Measurements from ENCODE around the gene SIAH3. TPM values are rescaled to one million over a fixed set of nuclear protein-coding genes. Genes with fewer than 3 reads are reported as not detected.
"Not testable (repeated sequence)": the region's sequence is repeated elsewhere in the genome, so short reads cannot be mapped to it uniquely, and the experiment has no call there.

Gene SIAH3
- 9.8 TPM for total RNA-seq

GRCh38 chr13:45851171-45851921 is at the start of gene SIAH3:
Gene SIAH3, minus strand, starts transcription at chr13:45851753. Its CDS starts 124 bp downstream, at chr13:45851629.
- DNase-seq, result peak; percentile 50

- no peak for DNase-seq
Measured at GRCh38 chr13:45899406-45899805, 47.9 kb upstream of the SIAH3 start.

- DNase-seq, result no peak
Measured at GRCh38 chr13:45897562-45897961, 46.0 kb upstream of the SIAH3 start.

GRCh38 chr13:45896285-45896684 is 44.7 kb upstream of the SIAH3 start:
- DNase-seq, result no peak

DNA sequence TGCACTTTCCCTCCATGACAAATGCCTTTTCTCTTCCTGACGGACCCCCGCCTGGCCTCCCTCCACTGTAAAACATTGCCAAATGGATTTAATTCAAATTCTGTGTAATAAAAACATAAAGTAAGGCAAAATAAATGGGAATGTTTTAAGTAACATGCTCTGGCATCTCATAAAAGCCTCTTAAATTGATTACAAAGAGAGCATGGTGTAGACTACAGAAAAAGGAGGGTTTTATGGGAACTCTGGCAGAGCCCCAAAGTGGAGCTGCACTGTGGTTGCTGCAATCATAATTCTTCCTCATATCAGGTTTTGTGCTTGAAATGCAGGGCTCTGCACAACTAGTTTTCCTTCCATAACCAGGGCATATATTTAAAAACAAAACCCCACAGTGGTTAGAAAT is 44.3 kb upstream of the SIAH3 start:
- DNase-seq, result no peak

DNA sequence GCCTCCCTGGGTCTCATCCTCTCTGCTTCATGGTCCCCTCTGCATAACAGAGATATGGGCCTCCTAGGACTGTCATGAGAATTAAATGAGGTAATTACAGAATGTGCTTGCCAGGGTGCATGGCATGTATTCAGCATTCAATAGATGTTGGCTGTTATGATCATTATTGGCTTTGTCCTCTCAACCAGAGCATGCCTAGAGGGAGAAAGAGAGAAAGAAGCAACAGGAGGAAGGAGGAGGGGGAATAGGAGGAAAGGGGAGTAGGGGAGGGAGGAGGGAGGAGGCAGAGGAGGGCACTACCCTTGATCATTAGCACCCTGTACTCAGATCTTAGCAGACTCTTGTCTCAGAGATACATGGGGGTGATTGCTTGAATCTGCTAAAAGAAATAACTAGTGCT is 41.0 kb upstream of the SIAH3 start:
- DNase-seq, result no peak

DNA sequence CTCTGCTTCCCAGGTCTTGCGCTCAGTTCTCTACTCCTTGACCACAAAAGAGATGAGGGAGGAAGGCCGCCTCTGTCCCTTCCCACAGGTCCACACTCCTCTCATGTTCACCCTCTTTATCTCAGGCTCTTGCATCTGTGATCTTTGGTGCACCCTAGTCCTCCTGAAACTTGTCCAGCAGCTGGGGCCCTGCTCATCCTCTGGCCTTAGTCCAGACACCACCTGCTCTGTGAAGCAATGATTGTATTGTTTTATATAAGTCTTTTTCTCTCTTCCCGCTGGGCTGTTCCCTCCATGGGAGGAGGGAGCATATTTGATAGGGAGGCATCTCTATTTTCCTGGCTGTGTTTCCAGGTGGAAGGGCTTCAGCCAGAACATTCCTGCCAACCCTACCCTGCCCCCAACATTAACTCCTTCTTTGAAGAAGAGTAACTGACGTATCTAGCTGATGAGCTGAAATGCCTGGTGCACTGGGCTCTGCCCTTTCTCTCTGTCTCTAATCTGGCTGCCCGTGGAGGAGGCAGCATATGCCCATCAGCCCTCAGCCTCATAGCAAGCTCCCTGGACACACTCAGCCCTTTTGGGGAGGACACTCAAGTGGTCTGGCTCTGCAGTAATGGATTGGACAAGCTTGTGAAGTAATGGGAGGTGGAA is 38.2 kb upstream of the SIAH3 start:
- DNase-seq, result no peak

DNA sequence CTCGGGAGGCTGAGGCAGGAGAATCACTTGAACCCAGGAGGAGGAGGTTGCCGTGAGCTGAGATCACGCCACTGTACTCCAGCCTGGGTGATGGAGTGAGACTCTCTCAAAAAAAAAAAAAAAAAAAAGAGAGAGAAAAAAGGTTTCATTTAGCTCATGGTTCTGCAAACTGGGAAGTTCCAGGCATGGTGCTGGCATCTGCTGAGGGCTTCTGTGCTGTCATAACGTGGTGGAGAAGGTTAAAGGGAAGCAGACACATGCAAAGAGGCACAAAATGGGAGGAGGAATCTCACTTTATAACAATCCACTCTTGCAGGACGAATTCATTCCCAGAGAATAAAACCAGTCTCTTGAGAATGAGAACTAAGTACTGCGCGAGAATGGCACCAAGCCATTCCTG is 34.9 kb upstream of the SIAH3 start:
- no peak for DNase-seq

DNA sequence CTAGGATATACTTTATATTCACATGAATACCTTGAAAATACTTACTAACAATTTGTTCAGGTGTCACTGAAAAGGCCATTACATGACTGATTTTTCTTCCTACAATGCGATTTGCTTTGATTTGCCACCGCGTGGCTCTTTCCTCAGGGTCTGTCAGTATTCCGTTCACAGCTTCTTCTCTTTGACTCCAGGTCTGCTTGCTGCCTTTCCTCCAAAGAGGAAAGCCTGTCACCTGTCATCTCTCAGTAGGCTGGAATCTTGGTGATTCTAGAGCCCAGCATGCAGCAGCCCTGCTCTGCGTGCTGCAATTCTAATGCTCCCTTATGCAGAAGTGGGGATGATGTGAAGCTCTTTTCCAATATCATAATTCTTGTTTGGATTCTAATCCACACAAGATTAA is 33.6 kb upstream of the SIAH3 start:
- no peak for DNase-seq

DNA sequence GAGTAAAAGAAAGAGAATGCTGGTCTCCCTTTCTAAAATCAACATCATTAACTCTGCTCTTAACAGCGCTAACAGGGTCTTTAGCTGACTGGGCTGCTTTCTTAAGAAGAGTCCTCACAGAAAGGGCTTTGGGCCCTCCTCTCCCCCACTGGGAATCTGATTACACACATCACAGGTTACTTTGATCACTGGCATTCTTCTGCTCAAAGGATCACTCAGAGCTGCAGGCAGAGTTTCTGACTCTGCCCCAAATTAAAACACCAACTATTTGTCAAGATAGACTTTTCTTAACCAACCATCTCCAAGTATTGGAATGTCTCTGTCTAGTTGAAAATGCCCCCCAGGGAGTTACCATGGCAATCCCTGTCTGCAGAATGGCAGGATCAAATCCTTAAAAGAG is 31.1 kb upstream of the SIAH3 start:
- DNase-seq, result no peak

DNA sequence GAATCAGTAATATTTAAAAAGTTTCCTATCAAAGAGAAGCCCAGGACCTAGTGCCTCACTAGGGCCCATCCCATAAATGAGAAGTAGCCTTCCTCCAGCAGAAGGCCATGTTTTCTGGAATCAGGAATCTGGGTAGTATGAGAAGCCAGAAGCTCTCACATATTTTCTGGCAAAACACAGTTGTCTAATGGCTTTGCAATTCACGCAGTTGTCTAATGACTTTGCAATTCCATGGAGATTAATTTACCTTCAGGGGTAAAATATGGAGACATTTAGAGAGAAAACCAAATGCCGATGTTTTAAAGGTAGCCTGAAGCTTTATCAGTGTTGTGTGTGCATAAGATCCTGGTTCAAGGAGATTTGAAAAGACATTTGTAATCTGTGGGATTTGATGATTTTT is 29.8 kb upstream of the SIAH3 start:
- DNase-seq, result no peak

DNA sequence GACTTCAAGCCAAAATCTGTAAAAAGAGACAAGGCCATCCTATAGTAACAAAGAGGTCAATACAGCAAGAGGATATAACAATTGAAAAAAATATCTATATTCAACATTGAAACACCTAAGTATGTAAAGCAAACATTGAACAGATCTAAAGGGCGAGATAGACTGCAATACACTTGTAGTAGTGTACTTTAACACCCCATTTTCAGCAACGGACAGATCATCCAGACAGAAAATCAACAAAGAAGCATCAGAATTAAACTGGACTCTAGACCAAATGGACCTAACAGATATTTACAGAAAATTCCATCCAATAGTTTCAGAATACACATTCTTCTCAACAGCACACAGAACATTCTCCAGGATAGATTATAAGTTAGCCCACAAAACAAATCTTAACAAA is 28.7 kb upstream of the SIAH3 start:
- no peak for DNase-seq

DNA sequence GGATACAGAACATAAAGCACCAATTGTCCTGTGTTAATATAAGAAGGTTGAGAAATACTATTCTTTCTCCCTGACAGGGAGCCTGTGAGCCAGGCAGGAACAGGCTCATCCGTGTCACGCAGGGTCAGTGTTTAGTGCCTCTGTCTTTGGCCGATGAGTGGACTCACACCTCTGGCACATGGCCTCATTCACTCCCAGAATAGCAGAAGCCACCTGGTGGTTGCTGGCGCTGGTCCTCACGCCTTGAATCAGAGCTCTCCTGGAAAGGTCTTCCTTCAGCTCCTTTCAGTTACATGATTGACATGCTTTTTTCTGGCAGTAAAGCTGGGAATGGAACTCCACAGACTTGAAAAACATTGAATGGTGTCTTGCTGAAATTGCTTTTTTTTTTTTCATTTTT is 28.1 kb upstream of the SIAH3 start:
- no peak for DNase-seq

DNA sequence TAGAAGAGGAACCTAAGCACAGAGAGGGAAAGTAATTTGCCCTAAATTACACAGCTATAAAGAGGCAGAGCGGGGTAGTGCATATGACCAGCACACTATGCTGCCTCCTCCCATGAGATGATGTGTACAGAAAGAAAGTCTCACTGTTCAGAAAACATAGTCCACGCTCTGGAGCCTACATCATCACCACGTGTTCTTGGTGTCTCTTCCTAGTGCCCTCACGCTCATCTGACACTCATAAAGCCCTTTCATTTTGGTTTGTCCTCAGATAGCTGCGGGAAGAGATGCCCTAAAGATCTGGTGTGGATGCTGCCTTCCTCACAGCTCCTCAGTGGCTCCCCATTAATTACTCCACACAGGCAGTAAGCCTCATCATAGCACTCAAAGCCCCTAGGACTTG is 27.4 kb upstream of the SIAH3 start:
- no peak for DNase-seq

- DNase-seq, result no peak
Measured at GRCh38 chr13:45876781-45877180, 25.2 kb upstream of the SIAH3 start.

- DNase-seq, result no peak
Measured at GRCh38 chr13:45875951-45876350, 24.4 kb upstream of the SIAH3 start.

GRCh38 chr13:45873491-45874325 is 22.2 kb upstream of the SIAH3 start:
- DNase-seq, result no peak

- DNase-seq, result no peak
Measured at GRCh38 chr13:45872566-45872965, 21.0 kb upstream of the SIAH3 start.

DNA sequence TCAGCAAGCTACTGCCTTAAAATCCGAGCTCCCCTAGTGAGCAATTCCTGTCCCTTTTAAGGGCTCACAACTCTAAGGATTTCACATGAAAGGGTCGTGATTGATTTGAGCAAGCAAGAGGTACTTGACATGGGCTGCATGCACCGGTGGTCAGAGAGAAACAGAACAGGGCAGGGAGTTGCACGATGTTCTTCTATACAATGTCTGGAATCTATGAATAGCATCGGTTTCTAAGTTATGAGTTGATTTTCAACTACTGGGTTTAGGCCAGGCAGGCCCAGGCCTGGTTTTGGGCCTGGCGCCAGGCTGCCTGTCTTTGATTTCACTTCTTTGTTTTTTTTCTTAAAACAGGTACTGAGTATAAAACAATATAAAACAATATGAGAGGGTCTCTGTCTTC is 19.6 kb upstream of the SIAH3 start:
- DNase-seq, result not testable (repeated sequence)

GRCh38 chr13:45870232-45870631 is 18.7 kb upstream of the SIAH3 start:
- no peak for DNase-seq

- no peak for DNase-seq
Measured at GRCh38 chr13:45865414-45865813, 13.9 kb upstream of the SIAH3 start.

DNA sequence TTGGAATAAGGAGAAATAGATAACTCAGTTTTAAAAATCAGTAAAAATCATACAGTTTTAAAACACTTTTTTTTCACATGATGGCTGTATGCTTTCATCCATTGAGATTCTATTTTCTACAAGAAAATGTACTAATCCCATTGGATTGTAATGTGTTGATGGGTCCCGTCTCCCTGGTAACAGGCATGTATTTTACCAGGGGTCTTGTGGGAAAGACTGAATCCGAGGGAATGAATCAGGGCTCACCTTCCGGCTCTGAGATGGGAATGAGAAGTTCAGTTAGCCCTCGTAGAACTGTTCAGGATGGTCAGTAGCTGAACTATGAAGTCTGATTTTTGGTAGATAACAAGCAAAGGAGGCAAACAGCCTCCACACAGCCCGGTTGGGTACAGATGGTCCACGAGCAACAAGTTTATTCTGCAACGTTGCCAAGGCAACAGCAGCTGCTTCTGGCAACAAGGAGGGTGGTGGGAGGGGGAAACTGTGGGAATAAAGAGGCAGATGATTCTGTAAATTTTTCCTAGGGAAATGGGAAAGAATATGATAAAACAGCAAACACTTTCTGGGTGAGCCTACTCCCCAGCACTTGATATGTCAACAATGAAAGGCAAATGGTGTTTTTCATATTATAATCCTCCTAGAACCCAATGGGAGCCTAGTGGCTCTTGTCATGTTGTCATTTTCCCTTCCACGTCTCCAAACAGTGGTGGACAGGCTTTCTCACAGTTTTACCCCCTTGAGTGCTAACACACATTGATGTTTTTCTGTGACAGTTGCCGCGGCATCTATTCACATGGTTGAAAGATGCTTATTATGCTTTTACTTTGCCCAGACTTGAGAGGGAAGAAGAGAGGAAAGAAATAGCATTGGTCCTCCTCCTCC is 12.4 kb upstream of the SIAH3 start:
- DNase-seq, result peak; percentile 25

All from occipital lobe (tissue), 2 donors.